SJCRH30 (cell line): ENCODE data around the gene ZNF836. TPM values are rescaled to one million over a fixed set of nuclear protein-coding genes. Genes with fewer than 3 reads are reported as not detected.

ENCODE experiments used
- total RNA-seq: library from RNA; depleted of rRNA; stranded (reverse); fragments of >200 nt; shearing (Covaris generic); gene quantifications from 2 replicates; pipeline ENCODE4 v1.2.3, GENCODE V29; 2014; rRNA removed

Gene ZNF836
- total RNA-seq, 1 experiment from 2014 or later: 5.9 TPM

Other genes with a start within 250 kb of the ZNF836 start
- gene ZNF613, start 244.1 kb downstream of the ZNF836 start, total RNA-seq: 4.6 and 5.3 TPM in 2 replicates
- gene ZNF350, start 184.8 kb downstream of the ZNF836 start, total RNA-seq: 6.1 and 7.3 TPM in 2 replicates
- 10.4 and 11.4 TPM in 2 replicates for gene ZNF615, start 163.4 kb downstream of the ZNF836 start, total RNA-seq
- gene ZNF614, start 143.2 kb downstream of the ZNF836 start, total RNA-seq: 22.3 TPM in 2 replicates
- gene ZNF432, start 122.8 kb downstream of the ZNF836 start, total RNA-seq: 8.6 and 10.0 TPM in 2 replicates
- 11.1 and 13.5 TPM in 2 replicates for gene ZNF841, start 75.9 kb downstream of the ZNF836 start, total RNA-seq
- 10.8 and 13.0 TPM in 2 replicates for gene ZNF616, start 31.7 kb downstream of the ZNF836 start, total RNA-seq
- gene PPP2R1A, start 18.4 kb upstream of the ZNF836 start, total RNA-seq: 175 and 190 TPM in 2 replicates
- 19.1 and 23.4 TPM in 2 replicates for gene ZNF766, start 98.0 kb upstream of the ZNF836 start, total RNA-seq
- gene ZNF480, start 125.5 kb upstream of the ZNF836 start, total RNA-seq: 14.6 and 17.3 TPM in 2 replicates
- 4.0 and 4.4 TPM in 2 replicates for gene ZNF610, start 164.6 kb upstream of the ZNF836 start, total RNA-seq
- gene ZNF880, start 198.3 kb upstream of the ZNF836 start, total RNA-seq: 18.6 and 19.9 TPM in 2 replicates
- 12.6 and 13.5 TPM in 2 replicates for gene ZNF528, start 226.2 kb upstream of the ZNF836 start, total RNA-seq